SK-N-SH (cell line): Measurements from ENCODE around the gene BRICD5. TPM values are rescaled to one million over a fixed set of nuclear protein-coding genes. Genes with fewer than 3 reads are reported as not detected.

ENCODE experiments used
- CTCF ChIA-PET: fragments of 300-600, 350-600 bp; formaldehyde crosslinking; extraction: SDS; loops from one replicate; lab custom pipeline; 2021; lab: Yijun Ruan, JAX
- POLR2A ChIA-PET: fragments of 350-600 bp; sonication (Branson Sonifier 250); formaldehyde crosslinking; extraction: SDS; loops from one replicate; lab custom pipeline; 2020; ENCODE audit warnings: antibody characterized with exemption, inconsistent platforms; lab: Yijun Ruan, JAX
- DNase-seq: peaks from one replicate; pipeline ENCODE4 v3.0.0; 2012
- H2AFZ ChIP-seq: fragments of 200-600 bp; sonication (generic); 2 replicates; pipeline ENCODE4 v1.8.1; 2016; ENCODE audit warnings: antibody characterized with exemption, mild to moderate bottlenecking, low read depth
- H3F3A ChIP-seq: fragments of 200-600 bp; sonication (generic); replicated peaks from 2 replicates; pipeline ENCODE3; 2016; ENCODE audit warnings: antibody characterized with exemption, mild to moderate bottlenecking; ENCODE audit not compliant: insufficient read depth
- H3K27ac ChIP-seq, 2 experiments: fragments of 200-500 bp in 1 of 2; fragments of 200-600 bp in 1 of 2; sonication (Bioruptor generic) in 1 of 2; sonication (generic), shearing (Covaris generic) in 1 of 2; 2 replicates each; pipeline versions ENCODE4 v1.5.1 to v1.6.1; 2014 to 2016; ENCODE audit warnings: low read depth in 2 of 2, inconsistent platforms in 1 of 2, low read length in 1 of 2, mild to moderate bottlenecking in 1 of 2, mixed read lengths in 1 of 2
- H3K27me3 ChIP-seq: fragments of 200-600 bp; sonication (generic), shearing (Covaris generic); 2 replicates; pipeline ENCODE4 v1.6.1; 2016; ENCODE audit warnings: mixed run types; ENCODE audit not compliant: insufficient read depth
- H3K36me3 ChIP-seq, 2 experiments: fragments of 200-500 bp in 1 of 2; fragments of 200-600 bp in 1 of 2; sonication (Bioruptor generic) in 1 of 2; sonication (generic) in 1 of 2; replicated peaks in 1 of 2; 2 replicates each; pipeline versions ENCODE3 to v1.5.1; 2014 to 2016; ENCODE audit warnings: low read length in 1 of 2, mild to moderate bottlenecking in 1 of 2; ENCODE audit not compliant: insufficient read depth in 2 of 2, control insufficient read depth in 1 of 2
- H3K4me1 ChIP-seq, 2 experiments: fragments of 200-500 bp in 1 of 2; fragments of 200-600 bp in 1 of 2; sonication (Bioruptor generic) in 1 of 2; sonication (generic), shearing (Covaris generic) in 1 of 2; 2 replicates each; pipeline versions ENCODE4 v1.5.1 to v1.6.1; 2014 to 2016; ENCODE audit warnings: low read depth in 1 of 2, low read length in 1 of 2, mixed run types in 1 of 2; ENCODE audit not compliant: insufficient read depth in 2 of 2, control insufficient read depth in 1 of 2
- H3K4me2 ChIP-seq: fragments of 200-600 bp; sonication (generic), shearing (Covaris generic); 2 replicates; pipeline ENCODE4 v1.6.1; 2017; ENCODE audit warnings: mixed run types
- H3K4me3 ChIP-seq, 2 experiments: fragments of 200-500 bp in 1 of 2; fragments of 200-600 bp in 1 of 2; sonication (Bioruptor generic) in 1 of 2; sonication (generic), shearing (Covaris generic) in 1 of 2; 2 replicates each; pipeline versions ENCODE4 v1.5.1 to v1.8.1; 2014 to 2016; ENCODE audit warnings: low read depth in 2 of 2, inconsistent platforms in 1 of 2, low read length in 1 of 2, mild to moderate bottlenecking in 1 of 2, mixed read lengths in 1 of 2, moderate library complexity in 1 of 2
- H3K79me2 ChIP-seq: fragments of 200-600 bp; sonication (generic); 2 replicates; pipeline ENCODE4 v1.8.1; 2017; ENCODE audit warnings: mild to moderate bottlenecking; ENCODE audit not compliant: insufficient read depth
- H3K9ac ChIP-seq: fragments of 200-600 bp; sonication (generic); 2 replicates; pipeline ENCODE4 v1.6.1; 2017; ENCODE audit warnings: mixed run types
- H3K9me2 ChIP-seq: fragments of 200-600 bp; sonication (generic); 2 replicates; pipeline ENCODE4 v1.6.1; 2017; ENCODE audit warnings: mixed run types
- H3K9me3 ChIP-seq: fragments of 200-600 bp; sonication (generic); 2 replicates; pipeline ENCODE4 v1.6.1; 2017; ENCODE audit warnings: mixed run types, mild to moderate bottlenecking, moderate library complexity
- H4K20me1 ChIP-seq: fragments of 200-600 bp; sonication (generic); 2 replicates; pipeline ENCODE4 v1.6.1; 2017; ENCODE audit warnings: mild to moderate bottlenecking, mixed run types; ENCODE audit not compliant: insufficient read depth
- CHD2 ChIP-seq: fragments of 150-350 bp; IDR thresholded peaks from 2 replicates; pipeline ENCODE4 v1.6.1; 2018; ENCODE audit warnings: low read length; ENCODE audit not compliant: partially characterized antibody
- EP300 ChIP-seq, 2 experiments: IDR thresholded peaks; 2 replicates each; pipeline versions ENCODE4 v1.4.0 to v1.6.1; 2012; ENCODE audit warnings: borderline replicate concordance in 1 of 2, low read depth in 1 of 2, low read length in 1 of 2
- FOSL2 ChIP-seq: IDR thresholded peaks from 2 replicates; pipeline ENCODE4 v1.4.0; 2012; ENCODE audit warnings: low read depth, mild to moderate bottlenecking, moderate library complexity, borderline replicate concordance
- FOXJ3 ChIP-seq: sonication (generic); formaldehyde crosslinking; IDR thresholded peaks from 2 replicates; pipeline ENCODE4 v1.5.1; 2020; ENCODE audit warnings: mild to moderate bottlenecking, missing genetic modification reagents
- FOXM1 ChIP-seq: IDR thresholded peaks from 2 replicates; pipeline ENCODE4 v1.4.0; 2012; ENCODE audit warnings: low read depth, mild to moderate bottlenecking
- GABPA ChIP-seq: IDR thresholded peaks from 2 replicates; pipeline ENCODE4 v1.4.0; 2012; ENCODE audit warnings: low read depth, mild to moderate bottlenecking
- GATA2 ChIP-seq: sonication (generic); formaldehyde crosslinking; IDR thresholded peaks from 2 replicates; pipeline ENCODE4 v1.5.0; 2020; ENCODE audit warnings: mild to moderate bottlenecking, missing genetic modification reagents
- IRF3 ChIP-seq: fragments of 150-350 bp; IDR thresholded peaks from 2 replicates; pipeline ENCODE4 v1.6.1; 2016; ENCODE audit warnings: mild to moderate bottlenecking, low read depth, low read length
- MAX ChIP-seq: IDR thresholded peaks from 2 replicates; pipeline ENCODE4 v1.4.0; 2012; ENCODE audit warnings: low read depth
- MEF2A ChIP-seq: IDR thresholded peaks from 2 replicates; pipeline ENCODE4 v1.4.0; 2012; ENCODE audit warnings: low read depth, borderline replicate concordance
- MXI1 ChIP-seq: IDR thresholded peaks from 2 replicates; pipeline ENCODE4 v1.6.1; 2012; ENCODE audit warnings: mild to moderate bottlenecking, low read depth, low read length, improper control_type of control experiment
- NFIC ChIP-seq: IDR thresholded peaks from 2 replicates; pipeline ENCODE4 v1.4.0; 2012; ENCODE audit warnings: borderline replicate concordance
- NRF1 ChIP-seq: IDR thresholded peaks from 2 replicates; pipeline ENCODE4 v1.6.1; 2012; ENCODE audit warnings: low read depth, mild to moderate bottlenecking, low read length
- PBX3 ChIP-seq: IDR thresholded peaks from 2 replicates; pipeline ENCODE4; 2012
- SMC3 ChIP-seq: IDR thresholded peaks from 2 replicates; pipeline ENCODE4 v1.6.1; 2012; ENCODE audit warnings: low read depth, low read length, improper control_type of control experiment
- TEAD4 ChIP-seq: IDR thresholded peaks from 2 replicates; pipeline ENCODE4 v1.4.0; 2012; ENCODE audit warnings: mild to moderate bottlenecking, borderline replicate concordance; ENCODE audit not compliant: insufficient read depth
- ZBTB33 ChIP-seq: IDR thresholded peaks from 2 replicates; pipeline ENCODE4 v1.4.0; 2012; ENCODE audit warnings: low read depth, borderline replicate concordance
- WGBS: methylation state at CpG from one replicate; pipeline ENCODE4 v1.1.6; 2017; ENCODE audit warnings: low lambda C conversion rate; 5-methylcytosine and 5-hydroxymethylcytosine counted together
- polyA plus RNA-seq, 3 experiments: library from polyadenylated mRNA; depleted of rRNA; stranded (reverse); fragments of >200 nt; gene quantifications; 2 replicates each; pipeline ENCODE4 v1.2.3, GENCODE V29; 2012

BRICD5 gene
- polyA plus RNA-seq, 1 of the 3 experiments (the other 2 are of a cell fraction): 2.3 TPM

GRCh38 chr16:2183671-2184070 is 27.0 kb downstream of the BRICD5 start:
- CTCF ChIA-PET: interaction anchor here (3.9 kb wide), 1 partner anchor 12 kb away, joined by 19 read pairs; the partner anchor contains the start of gene CASKIN1
- WGBS: 95% methylated on average over 22 of the region's 30 CpGs
- no peak overlapping the region for H3K4me3 ChIP-seq

GRCh38 chr16:2181952-2182351 is 28.7 kb downstream of the BRICD5 start:
- no peak for DNase-seq
- POLR2A ChIA-PET: interaction anchor here (0.6 kb wide), 1 partner anchor 199 kb away, joined by 3 read pairs; no protein-coding TSS in a partner anchor
- Histone ChIP-seq H3K27me3 (no peaks in the 10 kb centered on the region), H3F3A (no peaks in the 10 kb centered on the region), H3K27ac (no peak overlapping the region), H3K9me3 (no peaks in the 10 kb centered on the region), H3K4me3 (no peak overlapping the region), H3K79me2 (no peaks in the 10 kb centered on the region), H3K4me2 (no peak overlapping the region), H3K4me1 (no peaks in the 10 kb centered on the region), H3K36me3 (peaks cover 0 to 13% of the 10 kb centered on the region in 2 experiments), H3K9me2 (no peaks in the 10 kb centered on the region), H2AFZ (no peak overlapping the region), H3K9ac (no peak overlapping the region), H4K20me1 (no peaks in the 10 kb centered on the region)
- TF ChIP-seq NRF1 (no peak), FOSL2 (no peak), MXI1 (no peak), TEAD4 (no peak), GABPA (no peak), FOXJ3 (CRISPR knock-in tag) (no peak), FOXM1 (no peak), NFIC (no peak), ZBTB33 (no peak), EP300 (IDR thresholded peaks at IDR 0.05; ENCODE audit: borderline replicate concordance in 1 of 2, low read depth in 1 of 2, low read length in 1 of 2) (no peak), MAX (no peak), IRF3 (no peak), GATA2 (CRISPR knock-in tag) (no peak), SMC3 (no peak), MEF2A (no peak), PBX3 (no peak)
- CTCF ChIA-PET: no interaction called here
- WGBS: 96% methylated on average over 17 of the region's 20 CpGs

More at GRCh38 chr16:2183671-2184070, 27.0 kb downstream of the BRICD5 start:
- no peaks in the 10 kb centered on the region for H3K4me1 ChIP-seq
- DNase-seq: no peak
- POLR2A ChIA-PET: interaction anchor here (0.6 to 1.3 kb wide), 3 partner anchors 11 to 68 kb away, joined by 3 to 5 read pairs (median 4); partner anchors contain the start of gene TRAF7
- no peak overlapping the region for H3K4me2 ChIP-seq
- H3F3A ChIP-seq: no peaks in the 10 kb centered on the region
- H3K9me3 ChIP-seq: no peaks in the 10 kb centered on the region
- H4K20me1 ChIP-seq: no peaks in the 10 kb centered on the region
- H2AFZ ChIP-seq: no peak overlapping the region
- no peak overlapping the region for H3K27ac ChIP-seq
- H3K79me2 ChIP-seq: no peaks in the 10 kb centered on the region
- H3K9ac ChIP-seq: no peak overlapping the region
- H3K36me3 ChIP-seq: peaks cover 0 to 2% of the 10 kb centered on the region in 2 experiments
- no peaks in the 10 kb centered on the region for H3K9me2 ChIP-seq
- TF ChIP-seq CHD2 (no peak), IRF3 (no peak)
- TF ChIP-seq, all 33 proteins: peak for 0
- no peaks in the 10 kb centered on the region for H3K27me3 ChIP-seq
